Mesenchymal stem cell (in vitro differentiated cells and primary cell): ENCODE measurements around the gene GRAMD4.

Experiments
- DNase-seq: peaks from one replicate; pipeline ENCODE4 v3.0.0-alpha.2; 2013
- H2AFZ ChIP-seq: one replicate; pipeline ENCODE4 v1.6.1; 2013; ENCODE audit warnings: low read depth, mild to moderate bottlenecking, control low read depth, inconsistent platforms, low read length, moderate library complexity
- H2AK5ac ChIP-seq: 2 replicates; pipeline ENCODE4 v1.6.1; 2013; ENCODE audit warnings: low read length, moderate library complexity, mild to moderate bottlenecking, inconsistent platforms; ENCODE audit not compliant: severe bottlenecking
- H2BK120ac ChIP-seq: one replicate; pipeline ENCODE4 v1.6.1; 2013; ENCODE audit warnings: low read depth, mild to moderate bottlenecking, inconsistent platforms, low read length, moderate library complexity
- H2BK12ac ChIP-seq, 2 experiments: one replicate each; pipeline ENCODE4 v1.6.1; 2013; ENCODE audit warnings: inconsistent platforms in 2 of 2, low read length in 2 of 2, mild to moderate bottlenecking in 2 of 2, moderate library complexity in 2 of 2, control low read depth in 1 of 2
- H2BK15ac ChIP-seq: one replicate; pipeline ENCODE4 v1.6.1; 2013; ENCODE audit warnings: mild to moderate bottlenecking, low read depth, inconsistent platforms; ENCODE audit not compliant: poor library complexity, severe bottlenecking
- H2BK5ac ChIP-seq: 2 replicates; pipeline ENCODE4 v1.6.1; 2013; ENCODE audit warnings: low read depth, mild to moderate bottlenecking, low read length, control low read depth, inconsistent platforms; ENCODE audit not compliant: poor library complexity, severe bottlenecking
- H3K14ac ChIP-seq, 2 experiments: one replicate each; pipeline ENCODE4 v1.6.1; 2013; ENCODE audit warnings: inconsistent platforms in 2 of 2, low read length in 2 of 2, control low read depth in 1 of 2, mild to moderate bottlenecking in 1 of 2, moderate library complexity in 1 of 2
- H3K18ac ChIP-seq, 2 experiments: one replicate each; pipeline ENCODE4 v1.6.1; 2013; ENCODE audit warnings: inconsistent platforms in 2 of 2, low read length in 2 of 2, control low read depth in 1 of 2, low read depth in 1 of 2, mild to moderate bottlenecking in 1 of 2
- H3K23ac ChIP-seq, 2 experiments: one replicate each; pipeline ENCODE4 v1.6.1; 2013; ENCODE audit warnings: inconsistent platforms in 2 of 2, low read length in 2 of 2, mild to moderate bottlenecking in 2 of 2, moderate library complexity in 2 of 2, control low read depth in 1 of 2
- H3K27ac ChIP-seq: 2 replicates; pipeline ENCODE4 v1.5.1; 2013; ENCODE audit warnings: mild to moderate bottlenecking, moderate library complexity, low read length, control low read depth, inconsistent platforms; ENCODE audit not compliant: poor library complexity, severe bottlenecking
- H3K27me3 ChIP-seq, 2 experiments: 2 replicates each; pipeline versions ENCODE4 v1.6.1 to v1.7.0; 2013; ENCODE audit warnings: low read length in 2 of 2, mild to moderate bottlenecking in 2 of 2, moderate library complexity in 2 of 2, control low read depth in 1 of 2, inconsistent platforms in 1 of 2; ENCODE audit not compliant: control insufficient read depth in 1 of 2, insufficient read depth in 1 of 2
- H3K36me3 ChIP-seq, 2 experiments: 2 replicates each; pipeline versions ENCODE4 v1.6.1 to v1.7.0; 2013; ENCODE audit warnings: low read length in 2 of 2, control low read depth in 1 of 2, inconsistent platforms in 1 of 2, low read depth in 1 of 2, mild to moderate bottlenecking in 1 of 2; ENCODE audit not compliant: insufficient read depth in 2 of 2, control insufficient read depth in 1 of 2
- H3K4ac ChIP-seq, 2 experiments: one replicate each; pipeline ENCODE4 v1.6.1; 2013; ENCODE audit warnings: inconsistent platforms in 2 of 2, low read length in 2 of 2, mild to moderate bottlenecking in 2 of 2, moderate library complexity in 2 of 2, control low read depth in 1 of 2, low read depth in 1 of 2
- H3K4me1 ChIP-seq: 2 replicates; pipeline ENCODE4 v1.6.1; 2013; ENCODE audit warnings: low read depth, low read length, control low read depth; ENCODE audit not compliant: control insufficient read depth, insufficient read depth
- H3K4me2 ChIP-seq: 2 replicates; pipeline ENCODE4 v1.6.1; 2013; ENCODE audit warnings: low read length, mild to moderate bottlenecking, inconsistent platforms; ENCODE audit not compliant: poor library complexity, severe bottlenecking
- H3K4me3 ChIP-seq, 2 experiments: 2 replicates each; pipeline versions ENCODE4 v1.5.1 to v1.7.0; 2013; ENCODE audit warnings: low read length in 2 of 2, mild to moderate bottlenecking in 2 of 2, control low read depth in 1 of 2, low read depth in 1 of 2; ENCODE audit not compliant: insufficient read depth in 1 of 2
- H3K79me1 ChIP-seq: replicated peaks from 2 replicates; pipeline ENCODE4 v1.6.1; 2013; ENCODE audit warnings: mild to moderate bottlenecking, control low read depth, low read length, inconsistent platforms; ENCODE audit not compliant: poor library complexity, severe bottlenecking
- H3K9ac ChIP-seq: 2 replicates; pipeline ENCODE4 v1.7.0; 2013; ENCODE audit warnings: mild to moderate bottlenecking, low read length, moderate library complexity
- H3K9me3 ChIP-seq: 2 replicates; pipeline ENCODE4 v1.7.0; 2013; ENCODE audit warnings: mild to moderate bottlenecking, low read length; ENCODE audit not compliant: control insufficient read depth
- H4K8ac ChIP-seq: one replicate; pipeline ENCODE4 v1.6.1; 2013; ENCODE audit warnings: inconsistent platforms, mild to moderate bottlenecking, low read length, moderate library complexity
- H4K91ac ChIP-seq: one replicate; pipeline ENCODE4 v1.6.1; 2013; ENCODE audit warnings: mild to moderate bottlenecking, low read length, inconsistent platforms
- WGBS: methylation state at CpG from one replicate; pipeline ENCODE4 v1.1.7; 2013; ENCODE audit warnings: mixed read lengths; 5-methylcytosine and 5-hydroxymethylcytosine counted together

Gene GRAMD4

DNA sequence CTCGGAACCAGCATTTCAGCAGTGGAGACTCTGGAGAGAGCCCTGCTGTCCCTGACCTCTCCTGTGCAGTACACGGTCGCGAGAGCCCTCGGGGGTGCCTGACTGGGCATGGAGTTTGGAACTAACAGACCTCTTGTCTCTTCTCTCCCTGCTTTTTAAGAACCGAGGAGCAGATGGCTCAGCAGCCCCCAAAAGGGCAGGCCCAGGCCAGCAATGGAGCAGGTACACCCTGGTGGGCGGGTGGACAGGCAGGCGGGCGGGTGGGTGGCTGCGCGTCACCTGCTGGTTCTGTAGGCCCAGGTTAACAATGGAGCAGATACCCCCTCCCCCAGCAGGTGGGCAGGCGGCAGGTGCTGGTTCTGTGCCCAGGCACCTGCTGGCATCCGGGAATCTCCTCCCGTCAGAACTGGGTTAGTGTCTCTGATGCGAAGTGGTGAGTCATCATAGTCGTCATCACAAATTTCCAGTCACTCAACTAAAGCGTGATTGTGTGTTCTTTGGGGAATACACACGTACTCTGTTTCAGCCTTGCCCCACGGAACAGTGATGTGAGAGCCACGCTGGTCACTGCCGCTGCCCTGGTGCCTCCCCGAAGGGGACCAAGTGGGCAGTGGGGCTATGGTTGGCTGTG is 41.1 kb downstream of the GRAMD4 start:
- H3K14ac ChIP-seq = no peak overlapping the region
- 82% methylated on average over 22 of the region's 22 CpGs for WGBS

DNA sequence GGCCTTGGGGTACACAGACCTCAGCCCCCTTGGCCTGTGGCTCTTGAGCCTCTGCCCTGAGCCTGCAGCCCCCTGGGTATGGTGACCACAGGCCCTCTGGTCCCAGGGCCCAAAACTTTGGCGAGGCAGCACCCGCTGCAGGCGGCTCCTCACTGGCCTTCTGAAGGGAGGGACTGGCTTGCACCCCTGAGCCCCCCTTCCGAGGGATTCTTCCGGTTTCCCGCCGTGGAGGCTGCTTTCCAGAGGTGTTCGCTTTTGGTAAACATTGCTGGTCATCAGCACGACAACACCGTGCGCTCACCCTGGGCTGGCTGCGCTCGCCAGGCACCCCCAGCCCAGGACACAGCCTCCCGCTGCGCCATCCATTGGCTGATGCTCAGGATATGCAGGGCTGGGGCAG is 42.0 kb downstream of the GRAMD4 start:
- no peak overlapping the region for H2BK5ac ChIP-seq
- H3K4me1 ChIP-seq = peaks cover 6% of the 10 kb centered on the region
- H3K27me3 ChIP-seq = no peaks in the 10 kb centered on the region
- no peak overlapping the region for H3K18ac ChIP-seq
- no peak overlapping the region for H4K8ac ChIP-seq
- 89% methylated on average over 15 of the region's 15 CpGs for WGBS
- no peak overlapping the region for H2BK120ac ChIP-seq
- no peak overlapping the region for H3K4me2 ChIP-seq
- peaks cover 5% of the 10 kb centered on the region for H3K79me1 ChIP-seq
- H2BK12ac ChIP-seq = no peak overlapping the region
- H4K91ac ChIP-seq = no peak overlapping the region
- H3K14ac ChIP-seq = no peak overlapping the region
- H3K9ac ChIP-seq = no peak overlapping the region
- no peak overlapping the region for H3K23ac ChIP-seq
- no peak for DNase-seq
- H2AK5ac ChIP-seq = no peak overlapping the region
- H3K9me3 ChIP-seq = no peaks in the 10 kb centered on the region
- no peak overlapping the region for H3K4me3 ChIP-seq
- no peak overlapping the region for H3K27ac ChIP-seq
- no peak overlapping the region for H3K4ac ChIP-seq
- H2AFZ ChIP-seq = no peak overlapping the region
- no peak overlapping the region for H2BK15ac ChIP-seq
- H3K36me3 ChIP-seq = peaks cover 24 to 79% of the 10 kb centered on the region in 2 experiments

More for the DNA sequence above, 41.1 kb downstream of the GRAMD4 start:
- H3K18ac ChIP-seq = no peak overlapping the region
- H2AK5ac ChIP-seq = no peak overlapping the region
- no peak overlapping the region for H3K27ac ChIP-seq
- no peak overlapping the region for H2BK120ac ChIP-seq
- H2BK12ac ChIP-seq = no peak overlapping the region
- peaks cover 10% of the 10 kb centered on the region for H3K79me1 ChIP-seq
- H3K9me3 ChIP-seq = no peaks in the 10 kb centered on the region
- H3K4me1 ChIP-seq = peaks cover 10% of the 10 kb centered on the region
- no peak overlapping the region for H3K4ac ChIP-seq
- H3K27me3 ChIP-seq = no peaks in the 10 kb centered on the region
- no peak overlapping the region for H3K9ac ChIP-seq
- H3K4me2 ChIP-seq = no peak overlapping the region
- peak; percentile 54 for DNase-seq
- H4K8ac ChIP-seq = no peak overlapping the region
- peak overlapping the region; percentile 28 for H4K91ac ChIP-seq
- no peak overlapping the region for H2BK5ac ChIP-seq
- H2BK15ac ChIP-seq = no peak overlapping the region
- no peak overlapping the region for H2AFZ ChIP-seq
- H3K36me3 ChIP-seq = peaks cover 15 to 76% of the 10 kb centered on the region in 2 experiments
- H3K4me3 ChIP-seq = no peak overlapping the region
- H3K23ac ChIP-seq = no peak overlapping the region

DNA sequence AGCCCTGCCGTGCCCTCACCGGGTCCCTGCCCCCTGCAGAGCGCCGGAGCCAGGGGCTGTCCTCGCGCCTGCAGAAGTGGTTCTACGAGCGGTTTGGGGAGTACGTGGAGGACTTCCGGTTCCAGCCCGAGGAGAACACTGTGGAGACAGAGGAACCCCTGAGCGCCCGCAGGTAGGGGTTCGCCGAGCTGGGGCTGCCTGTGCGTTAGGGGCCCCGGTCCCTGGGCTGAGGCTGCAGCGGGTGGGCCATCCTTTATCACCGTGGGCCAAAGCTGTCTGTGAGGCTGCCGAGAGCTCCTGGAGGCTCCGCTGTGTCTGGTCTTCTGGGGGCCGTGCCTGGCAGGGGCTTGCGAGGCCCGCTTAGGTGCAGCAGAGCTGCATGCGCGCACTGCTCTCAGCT is 42.8 kb downstream of the GRAMD4 start:
- 87% methylated on average over 26 of the region's 26 CpGs for WGBS
- Histone ChIP-seq H3K79me1 (peaks cover 5% of the 10 kb centered on the region), H2BK120ac (no peak overlapping the region), H2AFZ (no peak overlapping the region), H3K27me3 (no peaks in the 10 kb centered on the region), H3K36me3 (peaks cover 31 to 81% of the 10 kb centered on the region in 2 experiments), H2BK5ac (no peak overlapping the region), H4K8ac (no peak overlapping the region), H3K4me1 (peaks cover 6% of the 10 kb centered on the region), H2BK15ac (no peak overlapping the region), H3K4me2 (no peak overlapping the region), H3K4ac (no peak overlapping the region), H2AK5ac (no peak overlapping the region), H3K14ac (no peak overlapping the region), H3K9ac (no peak overlapping the region), H3K27ac (no peak overlapping the region), H3K9me3 (no peaks in the 10 kb centered on the region), H3K23ac (no peak overlapping the region), H3K18ac (no peak overlapping the region), H2BK12ac (no peak overlapping the region), H4K91ac (no peak overlapping the region), H3K4me3 (no peak overlapping the region)
- no peak for DNase-seq

DNA sequence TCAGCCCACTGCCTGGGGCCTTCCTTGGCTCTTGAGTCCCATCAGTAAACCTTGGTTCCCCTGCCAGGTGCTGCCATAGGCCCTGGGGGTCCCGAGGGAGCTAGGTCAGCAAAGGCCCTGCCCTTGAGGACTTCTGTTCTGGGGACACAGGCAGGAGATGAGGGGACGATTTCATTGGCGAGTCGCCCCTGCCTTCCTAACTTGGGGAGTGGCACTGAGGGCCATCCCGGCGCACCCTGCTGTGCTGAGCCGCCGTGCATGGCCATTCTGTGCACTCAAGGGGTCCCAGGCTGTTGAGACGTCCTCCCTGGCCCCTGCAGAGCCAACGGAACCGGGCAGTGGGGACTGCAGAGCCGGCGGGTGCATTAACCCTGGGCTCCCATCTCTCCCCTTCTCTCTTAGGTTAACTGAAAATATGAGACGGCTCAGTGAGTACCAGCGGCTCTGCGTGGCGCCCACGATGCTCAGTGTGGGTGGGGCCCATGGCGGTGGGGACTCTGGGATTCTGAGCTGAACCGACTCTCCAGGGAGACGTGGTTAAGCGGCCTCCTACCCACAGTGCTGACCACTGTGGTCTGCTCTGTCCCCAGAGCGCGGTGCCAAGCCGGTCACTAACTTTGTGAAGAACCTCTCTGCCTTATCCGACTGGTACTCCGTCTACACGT is 43.4 kb downstream of the GRAMD4 start:
- peaks cover 5% of the 10 kb centered on the region for H3K79me1 ChIP-seq
- H4K8ac ChIP-seq = no peak overlapping the region
- no peak for DNase-seq
- H2AFZ ChIP-seq = no peak overlapping the region
- no peak overlapping the region for H3K4me3 ChIP-seq
- H3K36me3 ChIP-seq = peaks cover 37 to 85% of the 10 kb centered on the region in 2 experiments
- no peaks in the 10 kb centered on the region for H3K27me3 ChIP-seq
- no peak overlapping the region for H2BK5ac ChIP-seq
- H2BK120ac ChIP-seq = no peak overlapping the region
- H2BK12ac ChIP-seq = no peak overlapping the region
- no peak overlapping the region for H3K4ac ChIP-seq
- no peak overlapping the region for H2AK5ac ChIP-seq
- H3K9me3 ChIP-seq = no peaks in the 10 kb centered on the region
- 94% methylated on average over 28 of the region's 28 CpGs for WGBS
- no peak overlapping the region for H3K23ac ChIP-seq
- no peak overlapping the region for H3K27ac ChIP-seq
- H3K4me2 ChIP-seq = no peak overlapping the region
- H3K9ac ChIP-seq = no peak overlapping the region
- no peak overlapping the region for H4K91ac ChIP-seq
- no peak overlapping the region for H2BK15ac ChIP-seq
- no peak overlapping the region for H3K18ac ChIP-seq
- H3K14ac ChIP-seq = no peak overlapping the region
- H3K4me1 ChIP-seq = peaks cover 6% of the 10 kb centered on the region
